Measurements from ENCODE around the gene NGFR.
A peak's percentile ranks its signal among the peaks of the same experiment; 100 is the strongest.
"Not testable (repeated sequence)": the region's sequence is repeated elsewhere in the genome, so short reads cannot be mapped to it uniquely, and the experiment has no call there.

Gene NGFR

DNA sequence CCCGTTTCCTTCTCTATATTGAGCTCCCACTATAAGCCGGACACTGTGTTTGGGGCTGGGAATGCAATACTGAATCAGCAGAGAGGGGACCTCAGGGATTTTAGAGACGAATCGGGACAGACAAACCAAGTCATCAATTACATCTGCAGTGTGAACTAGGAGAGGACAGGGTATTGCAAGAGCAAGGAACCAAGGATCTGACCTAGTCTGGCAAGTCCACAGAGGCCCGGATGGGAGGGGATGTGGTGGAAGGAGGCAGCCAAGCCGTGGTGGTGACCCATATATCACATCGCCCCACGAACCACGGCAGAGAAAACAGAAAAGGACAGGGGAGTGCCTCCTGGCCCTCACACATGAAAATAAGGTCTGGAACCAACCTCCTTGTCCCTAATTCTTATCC lies 52.5 kb downstream of the NGFR start:
- no peak for DNase-seq

DNA sequence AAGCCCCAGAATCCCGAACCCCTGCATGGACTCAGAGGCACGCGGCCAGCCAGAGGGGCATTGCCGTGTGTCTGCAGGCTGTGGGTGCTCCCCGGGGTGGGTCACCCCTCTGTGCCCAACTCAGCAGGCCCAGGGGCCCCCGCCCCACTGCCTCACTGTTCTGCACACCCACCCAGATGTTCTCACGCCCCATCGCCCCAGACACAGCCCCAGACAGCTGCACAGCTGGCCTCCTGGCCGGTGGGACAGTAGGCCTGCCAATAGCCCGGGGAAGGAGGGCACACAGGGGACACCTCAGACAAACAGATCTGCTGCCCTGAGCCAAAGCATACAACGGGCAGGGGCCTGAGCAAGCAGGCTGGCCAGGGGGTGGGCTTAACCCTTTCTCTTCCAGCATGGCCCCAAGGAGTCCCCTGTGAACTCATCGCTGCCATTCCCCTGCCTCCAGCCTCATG lies 53.0 kb downstream of the NGFR start:
- no peak for DNase-seq

DNA sequence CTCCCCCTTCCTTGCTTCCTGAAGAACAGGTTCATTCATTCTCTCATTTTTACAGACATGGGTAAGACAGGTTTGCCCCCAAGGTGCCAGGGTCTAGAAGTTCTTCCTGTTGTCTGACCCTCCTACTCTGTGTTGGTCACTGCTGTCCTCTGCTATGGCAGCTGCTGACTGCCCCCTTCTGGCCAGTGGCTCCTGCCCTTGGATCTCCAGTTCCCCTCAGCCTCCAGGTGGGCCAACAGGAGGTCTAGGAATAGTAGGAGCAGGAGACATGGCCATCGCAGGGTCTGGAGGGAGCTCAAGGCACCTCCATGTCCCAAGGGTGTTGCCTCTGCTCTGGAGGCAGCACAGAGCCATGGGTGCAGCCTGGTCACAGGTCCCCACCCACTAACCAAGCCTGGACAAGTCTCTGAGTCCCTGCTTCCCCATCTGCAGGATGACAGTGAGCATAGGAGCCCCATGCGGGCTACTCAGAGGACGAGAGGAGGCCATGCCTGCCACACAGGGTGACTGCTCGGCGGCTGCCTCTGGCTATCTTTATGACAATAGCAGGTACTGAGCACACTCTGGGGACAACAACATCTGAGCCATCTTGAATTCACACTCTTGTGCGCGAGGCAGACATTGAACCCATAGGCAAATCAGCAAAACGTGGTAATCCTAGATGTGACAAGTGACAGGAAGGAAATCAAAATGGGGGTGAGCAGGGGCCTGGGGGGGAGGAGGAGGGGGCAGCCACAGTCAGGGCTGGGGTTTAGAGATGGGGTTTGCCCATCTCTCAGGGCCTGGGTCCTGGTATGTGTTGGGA lies 53.6 kb downstream of the NGFR start:
- peak; percentile 15 for DNase-seq

DNA sequence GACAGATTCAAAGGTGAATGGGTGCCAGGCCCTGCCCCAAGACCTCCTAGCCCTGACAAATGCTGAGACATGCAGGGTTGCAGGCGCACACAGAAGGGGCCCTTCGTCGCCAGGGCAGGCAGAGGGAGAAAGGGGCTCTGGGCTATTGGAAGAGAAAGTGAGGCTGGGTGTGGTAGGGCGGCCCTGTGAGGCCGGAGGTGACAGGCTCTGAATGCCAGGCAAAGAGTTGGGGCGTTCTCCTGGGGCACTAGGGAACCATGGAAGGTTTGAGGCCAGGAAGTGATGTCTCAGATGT lies 54.2 kb downstream of the NGFR start:
- DNase-seq: no peak

DNA sequence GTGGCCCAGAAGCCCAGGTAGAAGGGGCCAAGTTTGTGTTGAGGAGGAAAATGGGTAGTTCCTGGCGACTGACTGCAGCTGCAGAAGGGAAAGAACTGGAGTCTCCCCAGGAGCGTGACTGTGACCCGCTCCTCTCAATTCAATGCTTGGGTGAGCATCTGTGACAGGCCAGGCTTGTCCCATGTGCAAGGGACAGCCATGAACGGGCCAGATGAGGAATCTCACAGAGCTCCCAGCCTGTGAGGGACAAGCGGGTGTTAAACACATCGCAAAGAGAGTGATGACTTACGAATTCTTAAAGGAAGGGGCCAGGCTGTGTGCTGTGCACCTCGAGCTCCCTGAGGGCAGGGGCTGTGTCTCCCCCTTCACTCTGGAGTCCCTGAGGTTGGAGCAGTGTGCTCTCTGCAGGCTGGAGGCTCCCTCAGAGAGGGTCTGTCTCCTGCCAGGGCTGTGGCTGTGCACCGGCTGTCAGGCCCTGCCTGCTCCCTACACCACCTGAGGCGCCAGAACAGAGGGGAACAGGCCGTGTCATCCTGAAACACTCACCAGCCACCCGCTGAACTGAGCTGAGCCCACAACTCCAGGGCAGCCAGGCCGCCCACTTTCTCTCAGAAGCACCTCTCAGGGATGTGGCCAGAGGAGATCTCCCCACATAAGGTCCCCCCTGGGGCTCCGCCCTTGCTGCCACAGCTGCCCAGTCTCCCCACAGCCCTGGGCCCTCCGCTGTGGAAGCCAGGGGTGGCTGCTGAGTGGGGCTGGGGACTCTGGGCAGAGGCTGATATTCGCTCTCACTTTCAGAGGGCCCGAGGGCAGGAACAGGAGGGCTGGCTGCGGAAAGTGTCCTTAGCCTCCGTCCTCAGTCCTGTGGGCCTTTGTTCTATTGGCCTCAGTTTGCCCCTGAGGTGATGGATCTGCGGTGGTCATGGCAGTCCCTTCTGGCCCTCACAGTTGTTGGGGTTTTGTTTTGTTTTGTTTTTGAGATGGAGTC lies 54.9 kb downstream of the NGFR start:
- no peak for DNase-seq

DNA sequence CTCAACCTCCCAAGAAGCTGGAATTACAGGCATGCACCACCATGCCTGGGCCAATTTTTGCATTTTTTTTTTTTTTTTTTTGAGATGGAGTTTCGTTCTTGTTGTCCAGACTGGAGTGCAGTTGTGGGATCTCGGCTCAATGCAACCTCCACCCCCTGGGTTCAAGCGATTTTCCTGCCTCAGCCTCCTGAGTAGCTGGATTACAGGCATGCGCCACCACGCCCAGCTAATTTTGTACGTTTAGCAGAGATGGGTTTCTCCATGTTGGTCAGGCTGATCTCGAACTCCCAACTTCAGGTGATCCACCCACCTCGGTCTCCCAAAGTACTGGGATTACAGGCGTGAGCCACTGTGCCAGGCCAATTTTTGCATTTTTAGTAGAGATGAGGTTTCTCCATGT lies 55.7 kb downstream of the NGFR start:
- not testable (repeated sequence) for DNase-seq

DNA sequence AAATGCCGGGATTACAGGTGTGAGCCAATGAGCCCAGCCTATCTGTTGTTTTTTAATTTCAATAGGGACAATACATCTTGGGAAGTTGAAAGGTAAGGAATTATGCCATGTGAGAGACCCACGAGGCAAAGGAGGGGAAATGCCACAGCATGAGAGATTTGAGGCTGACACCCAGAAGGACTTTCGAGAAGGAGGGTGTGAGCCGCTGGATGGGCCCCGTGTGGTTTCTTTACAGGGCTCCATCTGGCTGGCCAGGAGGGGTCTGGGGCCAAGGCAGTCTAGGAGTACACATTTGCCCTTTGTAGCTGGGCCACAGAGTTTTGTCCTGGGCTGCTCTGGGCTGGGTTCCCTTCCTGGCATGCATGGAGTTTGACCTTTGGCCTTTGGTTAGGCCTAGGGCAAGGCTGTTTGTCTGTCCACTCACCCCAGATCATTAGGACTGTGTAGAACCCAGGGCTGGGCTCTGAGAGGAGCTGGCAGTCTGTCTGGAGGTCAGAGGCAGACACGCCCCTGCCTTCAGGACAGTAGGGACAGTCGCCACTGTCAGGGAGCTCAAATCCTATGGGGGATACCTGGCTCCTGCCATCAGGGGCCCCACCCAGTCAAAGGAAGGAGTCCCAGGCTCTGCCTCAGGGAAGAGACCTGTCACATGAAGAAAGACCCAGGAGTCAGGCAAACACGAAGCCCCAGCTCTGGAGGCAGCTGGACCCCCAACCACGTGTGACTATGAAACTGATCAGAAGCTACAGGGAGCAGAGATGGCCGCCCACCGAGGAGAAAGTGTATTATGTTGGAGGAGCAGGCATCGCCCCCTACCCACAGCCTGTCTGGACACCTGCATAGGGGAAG lies 56.4 kb downstream of the NGFR start:
- DNase-seq: no peak

DNA sequence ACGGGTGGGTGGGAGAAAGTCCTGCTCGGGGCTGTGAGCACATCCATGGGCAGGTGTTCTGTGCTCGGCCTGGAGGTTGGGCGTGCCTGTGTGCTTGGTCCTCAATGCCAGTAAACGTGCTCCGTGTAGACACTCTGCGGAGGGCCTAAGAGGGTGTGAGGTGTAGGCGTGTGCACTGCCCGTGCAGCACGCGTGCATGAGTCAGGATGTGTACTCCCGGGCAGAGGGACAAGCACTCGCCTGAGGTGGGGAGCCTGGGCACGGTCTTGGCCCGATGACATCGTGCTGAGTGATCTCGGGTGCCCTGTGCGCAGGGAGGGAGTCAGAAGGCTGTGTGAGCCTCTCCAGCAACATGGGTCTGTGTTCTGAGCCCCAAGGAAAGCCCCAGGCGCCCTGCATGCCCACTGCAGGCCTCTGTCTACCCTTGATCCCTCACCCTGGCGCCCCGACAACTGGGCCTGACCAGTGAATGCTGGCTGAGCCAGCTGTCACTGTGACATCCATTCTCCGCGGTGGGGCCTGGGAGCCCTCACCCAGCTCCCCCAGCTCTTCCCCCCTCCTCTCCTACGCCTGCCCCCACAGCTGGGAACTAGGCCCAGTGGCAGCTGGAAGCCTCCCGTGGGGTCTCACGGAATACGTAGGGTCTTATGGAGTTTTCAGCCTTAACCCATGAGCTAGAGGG lies 57.1 kb downstream of the NGFR start:
- DNase-seq: no peak

DNA sequence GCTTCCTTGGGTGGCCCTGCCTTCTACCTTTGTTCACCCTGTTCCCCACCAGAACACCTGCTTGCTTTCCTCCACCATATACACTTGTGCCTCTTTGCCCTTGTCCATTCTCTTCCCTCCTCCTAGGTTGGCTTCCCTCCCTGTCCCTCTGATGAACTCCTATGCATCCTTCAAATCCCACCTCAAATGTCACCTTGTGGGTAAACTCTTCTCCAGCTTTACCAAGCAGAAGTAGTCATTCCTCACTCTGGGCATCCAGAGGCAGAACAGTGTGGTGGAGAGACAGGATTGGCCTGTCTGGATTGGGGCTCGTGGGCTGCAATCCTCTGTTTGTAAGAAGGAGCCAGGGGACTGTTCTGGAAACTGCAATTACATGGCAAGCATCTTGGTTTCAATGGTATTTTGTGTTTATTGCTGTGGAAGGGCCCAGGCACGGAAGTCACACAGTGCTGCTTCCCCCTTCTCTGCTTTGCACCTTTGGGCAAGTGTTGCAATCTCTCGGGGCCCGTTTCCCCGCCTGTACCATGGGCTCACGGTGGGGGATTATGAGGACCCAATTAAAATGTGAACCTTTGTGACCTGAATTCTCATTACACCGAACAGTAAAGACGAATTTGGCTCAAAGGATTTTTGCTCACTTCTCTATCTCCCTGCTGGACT lies 58.7 kb downstream of the NGFR start:
- DNase-seq: no peak

DNA sequence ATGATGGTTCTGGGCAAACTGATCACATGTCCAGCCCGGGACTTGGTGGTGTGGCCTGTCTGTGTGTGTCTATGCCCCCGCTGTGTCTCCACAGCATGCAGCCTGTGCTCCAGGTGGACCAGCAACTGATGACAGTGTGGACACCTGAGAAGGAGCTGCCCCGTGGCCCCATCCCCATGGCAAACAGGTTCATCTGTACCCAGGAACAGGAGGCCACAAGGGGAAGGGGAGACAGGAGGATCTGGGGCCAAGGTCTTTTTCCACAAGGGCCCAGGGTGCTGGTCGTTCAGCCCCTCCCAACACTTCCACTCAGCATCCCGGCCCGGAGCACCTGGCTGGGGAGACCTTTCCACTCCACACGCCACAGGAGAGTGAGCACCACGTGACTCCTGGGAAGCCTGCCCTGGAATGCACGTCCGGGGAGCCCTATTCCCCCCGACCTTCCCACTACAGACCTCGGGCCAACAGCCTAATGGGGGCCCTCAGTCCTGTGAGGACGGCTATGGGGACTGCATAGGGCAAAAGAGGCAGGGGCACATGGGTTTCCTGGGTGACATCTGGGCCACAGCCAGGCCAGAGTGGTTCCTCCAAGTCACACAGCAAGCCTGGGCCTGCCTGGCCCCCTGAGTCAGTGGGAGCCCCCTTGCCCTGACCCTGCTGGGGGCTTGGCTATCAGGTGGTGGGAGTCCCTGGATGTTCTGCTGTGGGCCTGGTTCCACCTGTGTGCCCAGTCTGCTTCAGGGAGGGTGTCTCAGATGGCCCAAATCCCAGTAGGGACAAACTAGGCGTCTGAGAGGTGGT lies 59.8 kb downstream of the NGFR start:
- no peak for DNase-seq

DNA sequence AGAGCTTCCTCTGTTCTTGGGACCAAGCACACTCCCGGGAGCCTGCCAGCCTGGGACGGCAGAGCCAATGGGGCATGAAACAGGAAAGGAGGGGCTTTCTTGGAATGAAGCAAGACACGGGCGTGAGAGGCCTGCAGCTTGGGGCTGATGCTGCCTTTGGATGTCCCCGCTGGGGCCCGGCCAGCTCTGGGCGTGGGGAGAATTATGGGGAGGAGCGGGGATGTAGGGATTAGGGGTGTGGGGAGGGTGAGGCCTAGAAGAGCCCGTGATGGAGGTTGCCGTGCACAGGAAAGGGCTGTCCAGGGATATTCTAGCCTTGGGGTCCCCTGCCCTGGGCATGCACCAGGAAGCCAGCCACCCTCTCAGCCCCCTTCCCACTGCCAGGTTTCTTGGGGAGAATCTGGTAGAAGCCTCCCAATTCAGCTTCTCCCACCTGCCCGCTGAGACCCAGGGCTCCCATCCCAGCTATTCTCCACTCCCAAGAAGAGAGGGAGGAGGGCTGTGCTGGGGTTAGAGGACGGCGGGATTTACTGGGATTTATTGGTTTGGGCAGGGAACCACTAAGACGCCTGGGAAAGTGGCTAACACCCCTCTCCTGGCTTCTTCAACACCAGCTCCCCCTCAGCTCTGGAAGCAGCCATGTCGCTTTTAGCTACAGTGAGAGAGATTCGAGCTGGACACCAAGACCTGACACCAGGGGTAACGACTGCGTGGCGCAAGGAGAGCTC lies 60.6 kb downstream of the NGFR start:
- no peak for DNase-seq

DNA sequence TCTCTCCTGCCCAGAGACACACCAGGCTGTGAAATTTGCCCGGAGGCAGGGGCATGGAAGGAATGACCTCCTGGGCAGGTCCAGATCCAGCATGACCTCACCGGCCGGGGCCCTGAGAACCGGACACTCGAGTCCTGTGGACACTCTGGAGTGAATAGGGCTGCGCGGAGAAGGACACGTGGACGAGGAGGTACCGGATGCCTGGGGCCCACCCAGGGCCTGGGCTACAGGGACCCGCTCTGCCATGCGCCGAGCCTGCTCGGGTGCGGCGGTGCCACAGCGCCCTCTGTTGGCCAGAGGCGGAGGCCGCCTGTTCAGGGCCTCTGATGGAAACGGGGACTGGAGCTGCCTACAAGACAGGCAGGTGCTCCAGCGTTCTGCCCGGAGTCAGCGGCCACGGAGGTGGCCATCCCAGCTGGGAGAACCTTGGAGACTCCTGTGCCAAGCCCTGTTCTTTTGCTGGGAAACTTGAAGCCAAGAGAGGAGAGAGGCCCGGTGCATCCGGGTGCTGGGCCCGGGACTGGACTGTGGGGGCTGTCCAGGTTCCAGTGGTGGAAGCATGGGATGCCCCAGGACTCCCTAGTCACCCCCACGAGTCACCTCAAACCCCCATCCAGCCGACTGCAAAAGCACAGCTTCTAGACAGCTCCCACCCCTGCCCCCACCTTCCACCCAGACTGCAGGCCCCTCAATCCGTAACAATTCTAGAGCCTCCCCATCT lies 61.3 kb downstream of the NGFR start:
- DNase-seq: peak; percentile 83

DNA sequence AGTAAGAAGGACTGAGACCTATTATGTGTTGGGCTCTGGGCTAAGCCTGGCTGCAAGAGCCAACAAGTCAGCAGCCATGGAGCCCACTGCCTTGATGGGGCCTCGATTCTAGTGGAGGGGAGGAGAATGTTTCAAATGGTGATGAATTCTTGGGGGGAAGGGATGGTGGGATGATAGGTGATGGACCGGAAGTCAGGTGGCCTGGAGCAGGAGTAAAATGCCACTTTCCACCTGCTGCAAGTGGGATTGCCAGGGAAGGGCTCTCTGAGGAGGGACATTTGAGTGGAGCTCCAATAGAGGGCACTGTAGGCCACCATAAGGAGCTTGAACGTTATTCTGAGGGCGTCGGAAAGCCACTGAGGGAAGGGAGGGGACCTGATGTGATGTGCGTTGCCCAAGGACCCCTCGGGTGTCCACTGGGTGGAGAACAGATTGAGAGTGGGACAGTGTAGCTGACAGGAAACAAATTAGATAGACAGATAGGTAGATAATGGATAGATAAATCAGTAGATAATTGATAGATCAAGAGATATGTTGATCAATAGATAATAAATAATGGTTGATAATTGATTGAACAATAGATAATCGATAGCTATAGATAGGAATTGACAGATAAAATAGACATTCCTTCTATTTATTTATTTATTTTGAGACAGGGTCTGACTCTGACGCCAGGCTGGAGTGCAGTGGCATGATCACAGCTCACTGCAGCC lies 62.4 kb downstream of the NGFR start:
- peak; percentile 47 for DNase-seq
